Glutamatergic neuron (in vitro differentiated cells): ENCODE results near the gene XYLT1. TPM values are rescaled to one million over a fixed set of nuclear protein-coding genes. Genes with fewer than 3 reads are reported as not detected.

Source experiments
- DNase-seq: peaks from one replicate; pipeline ENCODE4 v3.0.0; 2022
- H3K27ac Mint-ChIP-seq: one replicate; pipeline ENCODE4 v1.8.0; 2020; ENCODE audit warnings: mild to moderate bottlenecking, mixed read lengths, inconsistent platforms; ENCODE audit not compliant: unreplicated experiment
- H3K27me3 Mint-ChIP-seq: one replicate; pipeline ENCODE4 v1.8.0; 2020; ENCODE audit warnings: mild to moderate bottlenecking, moderate library complexity, mixed read lengths, inconsistent platforms; ENCODE audit not compliant: unreplicated experiment
- H3K36me3 Mint-ChIP-seq: one replicate; pipeline ENCODE4 v1.8.0; 2020; ENCODE audit warnings: mild to moderate bottlenecking, mixed read lengths, inconsistent platforms; ENCODE audit not compliant: unreplicated experiment
- H3K4me1 Mint-ChIP-seq: one replicate; pipeline ENCODE4 v1.8.0; 2020; ENCODE audit warnings: mild to moderate bottlenecking, low read depth, mixed read lengths, inconsistent platforms; ENCODE audit not compliant: unreplicated experiment
- H3K4me3 Mint-ChIP-seq: one replicate; pipeline ENCODE4 v1.8.0; 2020; ENCODE audit warnings: mild to moderate bottlenecking, mixed read lengths, inconsistent platforms; ENCODE audit not compliant: unreplicated experiment
- H3K9me3 Mint-ChIP-seq: one replicate; pipeline ENCODE4 v1.8.0; 2020; ENCODE audit warnings: mild to moderate bottlenecking, moderate library complexity, mixed read lengths, inconsistent platforms; ENCODE audit not compliant: unreplicated experiment
- CTCF ChIP-seq: fragments of 200-600 bp; sonication (generic); IDR thresholded peaks from one replicate; pipeline ENCODE4 v1.5.0; 2021; ENCODE audit not compliant: partially characterized antibody, unreplicated experiment
- total RNA-seq: library from RNA; stranded (reverse); fragmentation: NEBNext Ultra II Directional; extraction: Animal tissue kit (Norgen Biotek cat#: 25700); gene quantifications from one replicate; pipeline ENCODE4 v1.2.1, GENCODE V29; 2021; ENCODE audit not compliant: unreplicated experiment

The XYLT1 gene
- total RNA-seq, 1 donor from 2014 or later, result 18.4 TPM

DNA sequence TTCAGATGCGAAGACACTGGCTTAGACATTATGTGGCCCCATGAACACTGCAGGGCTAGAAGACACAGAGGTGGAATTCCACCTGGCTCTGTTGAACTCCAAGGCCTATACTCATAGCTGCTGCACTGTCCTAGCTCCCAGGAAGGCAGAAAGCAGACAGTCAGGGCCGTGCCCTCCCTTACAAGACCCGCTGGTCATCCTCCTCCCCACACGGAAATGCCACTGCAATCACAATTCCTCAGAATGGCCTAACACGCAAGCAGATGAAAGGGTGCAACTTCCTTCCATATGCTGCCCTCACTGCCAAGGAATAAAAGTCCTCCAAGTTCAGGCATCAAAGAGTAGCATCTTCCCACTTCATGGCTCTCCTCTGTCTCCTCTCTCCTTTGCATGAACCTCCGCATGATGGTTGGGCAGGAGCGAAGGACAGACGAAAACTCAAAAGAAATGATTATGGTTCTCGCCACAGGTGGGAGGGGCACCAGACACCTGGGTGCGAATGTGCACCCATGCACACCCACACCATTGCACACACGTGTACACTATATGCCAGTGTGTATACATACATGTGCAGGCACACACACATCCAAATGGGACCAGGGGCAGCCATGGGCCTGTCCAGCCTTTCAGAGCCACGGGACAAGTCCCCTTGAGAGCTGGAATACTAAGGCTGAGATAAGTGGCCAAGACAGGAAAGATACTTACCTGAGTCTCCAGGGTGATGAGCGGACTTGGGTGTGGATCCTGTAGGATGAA lies 113.3 kb downstream of the XYLT1 start:
- no peak overlapping the region for H3K4me3 Mint-ChIP-seq
- peak overlapping the region; percentile 35 for H3K27ac Mint-ChIP-seq

GRCh38 chr16:17356243-17356933 lies 114.4 kb downstream of the XYLT1 start:
- TF ChIP-seq CTCF, result no peak
- peaks cover 20% of the 10 kb centered on the region for H3K9me3 Mint-ChIP-seq
- no peak for DNase-seq
- H3K27ac Mint-ChIP-seq, result peak overlapping the region; percentile 52
- peaks cover 23% of the 10 kb centered on the region for H3K27me3 Mint-ChIP-seq
- H3K36me3 Mint-ChIP-seq, result no peaks in the 10 kb centered on the region
- peaks cover 54% of the 10 kb centered on the region for H3K4me1 Mint-ChIP-seq
- no peak overlapping the region for H3K4me3 Mint-ChIP-seq

More for the DNA sequence above, 113.3 kb downstream of the XYLT1 start:
- TF ChIP-seq CTCF, result no peak
- DNase-seq, result no peak
- Mint-ChIP-seq H3K9me3 (peaks cover 20% of the 10 kb centered on the region), H3K36me3 (no peaks in the 10 kb centered on the region), H3K4me1 (peaks cover 51% of the 10 kb centered on the region), H3K27me3 (peaks cover 23% of the 10 kb centered on the region)

DNA sequence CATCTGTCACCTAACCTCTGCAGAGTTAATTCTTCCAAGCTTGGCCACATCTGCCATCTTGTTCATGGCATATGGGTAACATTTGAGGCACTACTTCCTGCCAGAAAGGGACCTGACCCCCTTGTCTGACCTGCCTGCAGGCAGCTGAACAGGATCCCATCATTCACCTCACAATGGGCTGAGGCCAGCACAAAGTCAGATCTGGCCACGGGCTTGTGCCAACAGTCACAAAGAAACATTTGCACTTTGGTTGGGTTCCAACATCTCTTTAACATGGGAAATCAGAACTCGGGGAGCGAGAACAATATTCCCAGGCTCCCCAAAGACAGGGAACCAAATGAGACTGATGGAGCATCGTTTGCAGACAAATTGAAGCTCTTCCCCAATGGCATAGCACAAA lies 116.1 kb downstream of the XYLT1 start:
- peak overlapping the region; percentile 59 for H3K4me3 Mint-ChIP-seq
- peak overlapping the region; percentile 97 for H3K27ac Mint-ChIP-seq
- H3K4me1 Mint-ChIP-seq, result peaks cover 62% of the 10 kb centered on the region
- H3K9me3 Mint-ChIP-seq, result peaks cover 20% of the 10 kb centered on the region
- peaks cover 26% of the 10 kb centered on the region for H3K27me3 Mint-ChIP-seq
- TF ChIP-seq CTCF, result no peak
- H3K36me3 Mint-ChIP-seq, result no peaks in the 10 kb centered on the region
- no peak for DNase-seq

GRCh38 chr16:17354141-17354601 lies 116.6 kb downstream of the XYLT1 start:
- peak overlapping the region; percentile 97 for H3K27ac Mint-ChIP-seq
- H3K36me3 Mint-ChIP-seq, result no peaks in the 10 kb centered on the region
- peak; percentile 79 for DNase-seq
- peak overlapping the region; percentile 59 for H3K4me3 Mint-ChIP-seq
- peaks cover 26% of the 10 kb centered on the region for H3K27me3 Mint-ChIP-seq
- TF ChIP-seq CTCF, result no peak
- peaks cover 20% of the 10 kb centered on the region for H3K9me3 Mint-ChIP-seq
- H3K4me1 Mint-ChIP-seq, result peaks cover 62% of the 10 kb centered on the region

DNA sequence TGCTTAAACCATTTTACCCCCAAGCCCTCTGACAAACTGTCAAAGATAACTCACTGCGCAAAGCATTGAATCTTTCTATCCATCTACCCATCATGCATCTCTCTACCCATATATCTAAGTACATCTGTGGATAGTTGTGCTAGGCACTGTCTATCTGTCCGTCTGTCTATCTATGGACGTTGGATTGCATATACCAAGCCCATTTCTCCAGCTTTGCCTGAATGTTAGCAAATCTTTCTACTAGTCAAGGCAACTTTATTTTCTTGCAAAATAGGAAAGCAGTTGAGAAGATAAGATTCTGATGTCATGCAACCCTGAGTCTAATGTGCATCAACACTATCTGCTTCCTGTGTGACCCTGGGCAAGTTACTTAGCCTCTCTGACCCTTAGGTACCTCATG lies 117.2 kb downstream of the XYLT1 start:
- H3K9me3 Mint-ChIP-seq, result peaks cover 20% of the 10 kb centered on the region
- no peaks in the 10 kb centered on the region for H3K36me3 Mint-ChIP-seq
- no peak for TF ChIP-seq CTCF
- peak overlapping the region; percentile 59 for H3K4me3 Mint-ChIP-seq
- H3K27ac Mint-ChIP-seq, result peak overlapping the region; percentile 97
- DNase-seq, result no peak
- H3K27me3 Mint-ChIP-seq, result peaks cover 26% of the 10 kb centered on the region
- H3K4me1 Mint-ChIP-seq, result peaks cover 59% of the 10 kb centered on the region
